GM18951 (cell line): ENCODE data around the gene MT1B.
A peak's percentile ranks its signal among the peaks of the same experiment; 100 is the strongest.
"Not testable (repeated sequence)": the region's sequence is repeated elsewhere in the genome, so short reads cannot be mapped to it uniquely, and the experiment has no call there.

Experiments used
- POLR2A ChIP-seq: IDR thresholded peaks from 4 replicates; pipeline ENCODE4 v1.6.1; 2011; ENCODE audit warnings: mild to moderate bottlenecking; ENCODE audit not compliant: insufficient read length, insufficient read depth; ENCODE audit errors: extremely low read depth
- in situ Hi-C: fragments of 300-500 bp; cut with MboI; formaldehyde crosslinking; loops from one replicate; pipeline ENCODE4 v1.12.0; 2022; ENCODE audit warnings: low sequenced_read_pairs, mixed read lengths, inconsistent platforms; ENCODE audit not compliant: unreplicated experiment

The MT1B gene

DNA sequence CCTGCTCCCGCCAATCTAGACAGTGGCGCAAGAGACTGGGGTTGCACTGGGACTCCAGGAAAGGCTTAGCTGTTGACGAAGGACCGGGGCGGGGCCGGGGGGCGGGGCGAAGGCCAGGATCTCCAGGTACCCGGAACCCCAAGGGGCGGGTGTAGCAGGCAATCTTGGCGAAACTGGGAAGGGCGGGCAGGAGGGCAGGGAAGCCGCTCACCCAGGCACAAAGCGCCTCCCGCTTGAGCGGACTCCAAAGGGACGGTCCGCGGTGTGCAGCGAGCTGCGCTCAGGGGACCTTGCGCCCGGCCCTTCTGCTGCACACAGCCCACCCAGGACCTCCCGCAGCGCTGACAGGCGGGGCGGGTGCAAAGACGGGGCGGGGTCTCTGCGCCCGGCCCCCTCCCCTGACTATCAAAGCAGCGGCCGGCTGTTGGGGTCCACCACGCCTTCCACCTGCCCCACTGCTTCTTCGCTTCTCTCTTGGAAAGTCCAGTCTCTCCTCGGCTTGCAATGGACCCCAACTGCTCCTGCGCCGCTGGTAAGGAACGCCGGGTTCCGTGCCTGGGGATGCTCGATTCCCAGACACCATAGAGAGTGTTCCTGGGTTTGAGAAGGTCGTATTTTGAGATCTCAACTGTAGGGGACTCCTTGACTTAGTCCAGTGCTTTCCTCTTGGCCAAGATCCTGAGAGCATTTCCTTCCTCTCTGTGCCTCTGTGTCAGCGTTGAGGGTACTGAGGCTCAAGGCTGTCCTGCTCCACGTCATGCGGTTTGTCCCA lies 6.1 kb downstream of the MT1B start, which contains the start of gene MT1F:
Gene MT1F, plus strand, starts transcription at position 405 of the 772 bp plus-strand sequence. Its CDS starts 100 bp downstream, at position 505.
- TF ChIP-seq POLR2A: peak; percentile 40
- in situ Hi-C loops: no loop called here

DNA sequence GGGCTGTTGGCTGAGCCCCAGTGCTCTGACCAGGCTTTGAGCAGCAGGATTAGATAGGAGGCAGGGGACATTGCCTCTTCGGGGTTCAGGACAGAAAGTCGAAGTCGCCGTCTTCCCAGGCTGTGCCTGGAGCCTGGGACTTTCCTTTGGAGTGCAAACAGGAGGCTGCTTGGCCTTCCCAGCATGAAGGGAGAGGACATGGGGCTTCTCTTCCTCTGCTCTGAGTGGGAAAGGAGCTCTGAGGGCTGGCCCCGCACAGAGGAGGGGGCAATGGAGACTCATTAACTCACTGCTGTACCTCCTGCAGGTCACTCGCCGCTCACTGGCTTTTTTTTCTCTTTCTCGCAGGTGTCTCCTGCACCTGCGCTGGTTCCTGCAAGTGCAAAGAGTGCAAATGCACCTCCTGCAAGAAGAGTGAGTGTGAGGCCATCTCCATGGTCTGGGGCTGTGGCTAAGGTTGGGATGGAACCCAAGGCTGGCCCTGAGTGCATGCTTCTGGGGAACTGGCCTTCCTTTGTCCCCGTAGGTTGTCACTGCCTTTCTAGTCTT lies 6.7 kb downstream of the MT1B start:
- TF ChIP-seq POLR2A: no peak

DNA sequence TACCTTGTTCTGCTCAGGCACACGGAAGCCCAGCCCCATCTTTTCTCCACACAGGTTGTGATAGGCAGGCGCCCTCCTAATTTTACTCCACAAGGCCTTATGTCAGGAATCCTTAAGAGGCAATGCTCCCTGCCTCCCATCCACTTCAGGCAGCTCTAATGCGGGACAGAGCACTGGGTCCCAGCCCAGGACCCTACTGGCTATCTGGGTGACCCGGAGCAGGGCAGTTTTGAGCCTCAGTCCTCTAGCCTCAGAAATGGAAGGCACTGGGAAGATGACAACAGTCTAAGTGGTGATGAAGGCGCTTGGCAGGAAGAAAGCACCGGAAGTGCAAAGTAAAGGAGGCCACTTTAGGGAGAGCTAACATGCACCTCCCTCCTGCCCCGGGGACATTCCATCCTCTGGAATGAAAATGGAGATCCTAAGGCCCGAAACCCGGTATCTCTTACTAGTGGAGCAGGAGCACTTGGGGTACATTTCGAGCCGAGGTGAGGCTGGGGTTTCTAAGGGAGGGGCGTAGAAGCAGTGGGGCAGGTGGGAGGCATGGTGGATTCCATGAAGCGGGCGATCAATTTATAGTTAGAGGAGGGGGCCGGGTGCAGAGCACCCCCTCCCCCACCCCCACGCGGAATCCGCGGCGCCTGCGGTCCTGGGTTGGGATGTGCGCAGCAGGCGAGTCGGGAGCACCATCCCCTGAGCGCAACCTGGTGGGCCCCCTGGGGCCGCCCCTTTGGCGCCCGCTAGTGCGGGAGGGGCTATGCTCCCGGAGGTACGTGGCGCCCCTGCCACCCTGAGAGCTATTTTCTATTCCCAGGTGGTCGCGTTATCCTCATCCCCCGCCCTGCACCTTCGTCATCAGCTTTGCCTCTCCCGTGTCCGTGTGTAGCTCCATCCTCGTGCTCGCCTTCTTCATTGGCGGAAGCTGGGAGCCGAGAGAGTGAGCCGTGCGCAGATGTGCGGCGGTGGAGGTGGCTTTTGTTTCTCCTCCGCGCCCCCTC lies 11.0 kb downstream of the MT1B start:
- TF ChIP-seq POLR2A: no peak
- in situ Hi-C loops: no loop called here

More for the DNA sequence above, 6.7 kb downstream of the MT1B start:
- in situ Hi-C loops: no loop called here

DNA sequence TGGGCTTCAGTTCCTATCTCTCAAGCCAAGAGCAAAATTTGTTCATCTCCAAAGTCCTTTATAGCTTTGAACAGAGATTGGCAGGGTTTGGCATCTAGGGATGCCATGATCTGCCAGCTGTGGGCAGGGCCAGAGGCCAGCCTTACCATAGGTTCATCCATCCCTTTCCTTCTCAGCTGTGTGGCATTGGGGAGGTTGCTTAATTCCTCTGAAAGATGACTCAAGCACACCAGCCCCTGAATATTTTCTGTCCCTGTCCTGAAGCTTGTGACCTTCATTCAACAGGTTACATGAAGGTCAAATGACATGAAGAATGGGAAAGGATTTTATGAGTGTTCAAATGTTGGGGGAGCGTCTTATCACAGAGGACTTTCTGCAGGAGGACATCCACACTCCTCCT lies 12.8 kb downstream of the MT1B start:
- TF ChIP-seq POLR2A: no peak
- in situ Hi-C loops: no loop called here

DNA sequence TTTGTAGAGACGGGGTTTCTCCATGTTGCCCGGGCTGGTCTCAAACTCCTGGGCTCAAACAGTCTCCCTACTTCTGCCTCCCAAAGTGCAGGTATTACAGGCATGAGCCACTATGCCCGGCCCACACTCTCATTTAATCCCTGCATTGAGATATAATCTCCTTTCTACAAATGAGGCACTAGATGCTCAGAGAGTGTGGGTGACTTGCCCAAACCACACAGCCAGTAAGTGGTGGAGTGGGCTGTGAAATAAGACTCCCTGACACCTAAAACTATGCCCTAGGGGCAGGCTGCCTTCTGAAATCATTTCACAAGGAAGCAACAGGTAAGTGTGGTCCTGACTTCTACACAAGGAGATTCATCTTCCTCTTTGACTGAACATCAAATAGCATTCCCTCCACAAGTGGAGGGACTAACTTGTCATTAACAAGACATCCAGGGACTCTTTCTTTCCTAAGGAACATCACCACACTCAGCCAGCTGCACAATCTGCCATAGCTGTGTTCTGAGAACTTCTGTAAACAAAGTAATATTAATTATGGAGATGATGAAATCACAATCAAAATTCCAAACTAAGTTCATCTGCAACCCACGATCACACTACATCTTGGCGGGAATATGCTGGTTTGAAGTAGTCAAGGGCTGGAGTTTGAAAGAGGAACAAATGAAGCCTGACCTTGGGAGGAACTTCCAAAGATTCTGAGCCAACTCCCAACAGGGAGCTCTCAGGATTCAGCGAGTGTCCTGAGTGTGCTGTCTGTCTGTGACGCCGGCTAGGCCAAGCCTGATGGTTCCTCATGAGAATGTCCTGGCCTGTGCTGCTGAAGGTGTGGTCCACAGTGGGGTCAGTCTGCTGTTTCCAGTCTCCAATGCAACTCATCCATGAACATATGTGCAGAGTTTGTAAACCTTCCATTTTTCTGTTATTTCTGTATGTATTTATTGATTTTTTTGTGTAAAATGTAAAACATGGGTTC lies 13.9 kb downstream of the MT1B start:
- in situ Hi-C loops: not testable (repeated sequence)

DNA sequence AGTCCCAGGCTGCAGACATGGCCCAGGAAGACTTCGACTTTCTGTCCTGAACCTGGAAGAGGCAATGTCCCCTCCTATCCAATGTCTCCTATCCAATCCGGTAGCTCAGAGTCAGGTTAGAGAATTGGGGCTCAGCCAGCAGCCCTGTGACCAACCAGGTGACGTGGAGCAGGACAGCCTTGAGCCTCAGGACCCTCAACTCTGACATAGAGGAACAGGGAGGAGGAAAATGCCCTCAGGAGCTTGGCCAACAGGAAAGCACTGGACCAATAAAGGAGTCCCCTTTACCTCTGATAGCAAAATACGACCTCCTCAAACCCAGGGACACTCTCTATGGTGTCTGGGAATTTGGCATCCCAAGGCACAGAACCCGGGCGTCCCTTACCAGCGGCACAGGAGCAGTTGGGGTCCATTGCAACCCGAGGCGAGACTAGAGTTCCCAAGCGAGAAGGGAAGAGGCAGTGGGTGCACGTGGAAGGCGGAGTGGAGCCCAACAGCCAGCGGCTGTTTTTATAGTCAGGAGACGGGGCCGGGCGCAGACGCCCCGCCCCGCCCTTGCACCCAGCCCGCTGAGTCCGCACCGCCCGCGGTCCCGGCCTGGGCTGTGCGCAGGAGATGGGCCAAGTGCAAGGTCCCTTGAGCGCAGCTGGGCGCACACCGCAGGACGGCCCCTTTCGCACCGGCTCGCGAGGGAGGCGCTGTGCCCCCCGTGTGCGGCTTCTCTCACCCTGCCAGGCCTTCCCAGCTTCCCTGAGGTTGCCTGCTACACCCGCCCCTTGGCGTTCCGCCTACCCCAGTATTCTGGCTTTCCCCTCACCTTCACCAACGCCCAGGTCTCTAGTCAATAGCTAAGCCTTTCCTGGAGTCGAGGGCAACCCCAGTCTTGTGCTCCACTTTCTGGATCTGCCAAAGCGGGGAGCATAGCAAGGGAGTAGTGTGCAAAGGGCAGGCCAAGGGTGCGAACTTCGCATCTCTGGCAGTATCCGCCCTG lies 16.2 kb downstream of the MT1B start, which contains the start of gene MT1G:
Gene MT1G, minus strand, starts transcription at position 485 of the 991 bp plus-strand sequence. Its CDS starts 72 bp downstream, at position 413.
- TF ChIP-seq POLR2A: no peak
- in situ Hi-C loops: no loop called here

DNA sequence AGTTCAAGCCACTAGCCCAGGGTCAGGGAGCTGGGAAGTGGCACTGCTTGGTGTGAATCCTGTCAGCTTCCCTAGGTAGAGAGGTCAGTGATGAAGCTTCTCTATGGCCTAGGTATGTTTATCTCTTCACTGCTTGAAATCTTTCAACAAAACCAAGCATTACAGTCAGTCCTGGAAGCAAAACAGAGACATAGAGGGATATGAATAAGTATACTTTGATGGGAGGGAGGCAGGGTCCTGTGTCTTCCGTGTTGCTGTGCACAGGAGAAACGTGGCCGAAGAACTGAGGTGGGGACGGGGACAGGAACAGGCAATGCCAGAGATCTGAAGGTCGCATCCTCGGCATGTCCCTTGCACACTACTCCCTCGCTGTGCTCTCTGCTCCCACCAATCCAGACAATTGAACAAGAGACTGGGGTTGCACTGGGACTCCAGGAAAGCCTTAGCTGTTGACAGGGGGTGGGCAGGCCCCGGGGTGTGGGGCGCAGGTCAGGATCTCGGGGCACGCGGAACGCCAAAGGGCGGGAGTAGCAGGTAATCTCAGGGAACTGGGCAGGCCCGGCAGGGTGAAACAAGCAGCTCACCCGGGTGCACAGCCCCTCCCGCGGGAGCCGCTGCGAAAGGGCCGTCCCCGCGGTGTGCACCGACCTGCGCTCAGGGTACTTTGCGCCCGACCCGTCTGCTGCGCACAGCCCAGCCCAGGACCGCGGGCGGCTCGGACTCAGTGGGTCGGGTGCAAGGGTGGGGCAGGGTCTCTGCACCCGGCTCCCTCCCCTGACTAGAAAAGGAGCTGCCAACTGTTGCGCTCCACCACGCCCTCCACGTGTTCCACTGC lies 17.5 kb downstream of the MT1B start, which contains the start of gene MT1H:
Gene MT1H, plus strand, starts transcription at position 810 of the 835 bp plus-strand sequence. CDS start 71 bp downstream, outside the sequence.
- TF ChIP-seq POLR2A: no peak
- in situ Hi-C loops: no loop called here

DNA sequence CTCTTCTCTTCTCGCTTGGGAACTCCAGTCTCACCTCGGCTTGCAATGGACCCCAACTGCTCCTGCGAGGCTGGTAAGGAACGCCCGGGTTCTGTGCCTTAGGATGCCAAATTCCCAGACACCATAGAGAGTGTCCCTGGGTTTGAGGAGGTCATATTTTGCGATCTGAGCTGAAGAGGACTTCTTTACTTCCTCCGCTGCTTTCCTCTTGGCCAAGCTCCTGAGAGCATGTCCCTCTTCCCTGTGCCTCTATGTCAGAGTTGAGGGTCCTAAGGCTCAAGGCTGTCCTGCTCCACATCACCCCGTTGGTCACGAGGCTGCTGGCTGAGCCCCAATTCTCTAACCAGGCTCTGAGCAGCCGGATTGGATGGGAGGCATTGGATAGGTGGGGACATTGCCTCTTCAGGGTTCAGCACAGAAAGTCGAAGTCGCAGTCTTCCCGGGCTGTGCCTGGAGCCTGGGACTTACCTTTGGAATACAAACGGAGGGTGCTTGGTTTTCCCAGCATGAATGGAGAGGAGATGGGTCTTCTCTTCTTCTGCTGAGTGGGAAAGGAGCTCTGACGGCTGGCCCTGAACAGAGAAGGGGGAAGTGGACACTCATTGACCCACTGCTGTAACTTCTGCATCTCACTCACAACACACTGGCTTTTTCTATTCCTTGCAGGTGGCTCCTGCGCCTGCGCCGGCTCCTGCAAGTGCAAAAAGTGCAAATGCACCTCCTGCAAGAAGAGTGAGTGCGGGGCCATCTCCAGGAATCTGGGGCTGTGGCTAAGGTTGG lies 18.3 kb downstream of the MT1B start:
- in situ Hi-C loops: no loop called here
- no peak for TF ChIP-seq POLR2A

DNA sequence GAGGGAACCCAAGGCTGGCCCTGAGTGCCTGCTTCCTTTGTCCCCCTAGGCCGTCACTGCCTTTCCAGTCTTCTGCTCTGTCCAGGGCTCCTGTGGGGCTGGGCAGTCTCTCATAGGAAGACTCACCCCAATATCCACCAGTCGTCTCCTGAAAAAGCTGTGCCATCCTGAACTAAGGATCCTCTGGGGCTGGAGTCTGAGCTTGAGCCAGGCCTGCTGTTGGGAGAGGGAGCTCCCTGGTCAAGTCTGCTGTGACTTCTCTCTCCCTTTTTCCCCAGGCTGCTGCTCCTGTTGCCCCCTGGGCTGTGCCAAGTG lies 18.9 kb downstream of the MT1B start:
- no peak for TF ChIP-seq POLR2A
- in situ Hi-C loops: no loop called here

DNA sequence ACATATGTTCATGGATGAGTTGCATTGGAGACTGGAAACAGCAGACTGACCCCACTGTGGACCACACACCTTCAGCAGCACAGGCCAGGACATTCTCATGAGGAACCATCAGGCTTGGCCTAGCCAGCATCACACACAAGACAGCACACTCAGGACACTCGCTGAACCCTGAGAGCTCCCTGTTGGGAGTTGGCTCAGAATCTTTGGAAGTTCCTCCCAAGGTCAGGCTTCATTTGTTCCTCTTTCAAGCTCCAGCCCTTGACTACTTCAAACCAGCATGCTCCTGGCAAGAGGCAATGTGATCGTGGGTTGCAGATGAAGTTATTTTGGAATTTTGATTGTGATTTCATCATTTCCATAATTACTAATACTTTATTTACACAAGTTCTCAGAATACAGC lies 20.0 kb downstream of the MT1B start:
- in situ Hi-C loops: not testable (repeated sequence)

DNA sequence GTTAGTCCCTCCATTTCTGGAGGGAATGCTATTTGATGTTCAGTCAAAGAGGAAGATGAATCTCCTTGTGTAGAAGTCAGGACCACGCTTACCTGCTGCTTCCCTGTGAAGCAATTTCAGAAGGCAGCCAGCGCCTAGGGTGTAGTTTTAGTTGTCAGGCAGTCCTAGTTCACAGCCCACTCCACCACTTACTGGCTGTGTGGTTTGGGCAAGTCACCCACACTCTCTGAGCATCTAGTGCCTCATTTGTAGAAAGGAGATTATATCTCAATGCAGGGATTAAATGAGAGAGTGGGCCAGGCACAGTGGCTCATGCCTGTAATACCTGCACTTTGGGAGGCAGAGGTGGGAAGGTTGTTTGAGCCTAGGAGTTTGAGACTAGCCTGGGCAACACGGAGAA lies 20.5 kb downstream of the MT1B start:
- in situ Hi-C loops: not testable (repeated sequence)
